Activated T-cell treated with anti-CD3 and anti-CD28 coated beads, Interleukin-2, amount 50 U/mL, for 4 hours (primary cell): ENCODE results near the gene AZIN2. TPM values are rescaled to one million over a fixed set of nuclear protein-coding genes. Genes with fewer than 3 reads are reported as not detected.
"Not testable (repeated sequence)": the region's sequence is repeated elsewhere in the genome, so short reads cannot be mapped to it uniquely, and the experiment has no call there.

ENCODE experiments used
- ATAC-seq, 2 donors: fragments of 200-7000 bp; cut with Tn5 transposase; one replicate each; pipeline ENCODE4 v1.10.0; 2021
- DNase-seq: peaks from one replicate; pipeline ENCODE4 v3.0.0-alpha.2; 2020
- H3K27me3 Mint-ChIP-seq: one replicate; pipeline ENCODE4 v1.8.0; 2021; ENCODE audit warnings: low read depth, mixed read lengths
- H3K36me3 Mint-ChIP-seq: one replicate; pipeline ENCODE4 v1.8.0; 2022; ENCODE audit warnings: mixed read lengths; ENCODE audit not compliant: insufficient read depth
- H3K4me1 Mint-ChIP-seq: one replicate; pipeline ENCODE4 v1.8.0; 2021; ENCODE audit warnings: low read depth, mixed read lengths
- H3K4me3 Mint-ChIP-seq: one replicate; pipeline ENCODE4 v1.8.0; 2021; ENCODE audit warnings: mild to moderate bottlenecking, moderate library complexity, mixed read lengths
- H3K9me3 Mint-ChIP-seq: one replicate; pipeline ENCODE4 v1.8.0; 2021; ENCODE audit warnings: mixed read lengths
- total RNA-seq, 3 donors: library from RNA; stranded (reverse); gene quantifications; one replicate each; pipeline ENCODE4 v1.2.1, GENCODE V29; 2021

AZIN2 gene
- total RNA-seq, 3 donors from 2014 or later = 0.30 to 2.2 (median 1.4) TPM

DNA sequence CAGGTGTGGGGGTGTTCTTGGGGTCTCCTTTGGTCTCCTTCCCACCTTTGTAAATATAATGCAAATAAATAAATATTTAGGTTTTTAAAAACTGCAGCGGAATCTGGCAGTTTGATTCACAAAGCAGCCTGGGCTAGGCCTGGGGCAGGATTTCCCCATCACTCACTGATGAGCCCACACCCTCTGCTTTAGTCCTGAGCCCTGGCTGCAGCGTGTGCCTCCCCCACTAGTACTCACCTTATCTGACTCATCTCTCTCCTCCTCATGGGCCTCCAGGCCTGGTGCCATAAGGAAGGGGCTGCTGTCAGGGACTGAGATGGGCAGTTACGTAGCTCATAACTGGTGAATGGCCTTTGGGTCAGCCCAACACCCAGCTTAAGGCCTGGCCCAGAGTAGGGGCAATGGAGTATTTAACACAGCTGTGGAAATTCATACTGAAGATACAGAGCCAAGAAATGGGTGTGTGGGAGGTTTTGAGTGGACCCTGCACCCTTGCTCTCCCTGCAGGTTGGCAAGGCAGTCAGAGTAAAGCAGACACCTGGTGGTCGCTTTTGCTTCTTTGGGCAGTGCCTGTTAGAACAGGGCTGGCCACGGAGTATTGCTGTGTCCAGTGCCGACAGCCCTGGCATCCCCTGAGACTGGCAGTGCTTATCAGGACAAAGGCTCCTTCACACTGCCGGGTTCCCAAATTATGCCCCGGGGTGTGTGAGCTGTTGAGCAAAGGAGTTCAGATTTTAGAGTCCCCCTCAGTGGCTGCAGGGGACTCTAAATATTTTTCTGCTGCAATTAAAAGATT, 39.7 kb downstream of the AZIN2 start:
- Mint-ChIP-seq H3K36me3 (peaks cover 4% of the 10 kb centered on the region), H3K27me3 (no peaks in the 10 kb centered on the region), H3K9me3 (no peaks in the 10 kb centered on the region), H3K4me1 (peaks cover 4% of the 10 kb centered on the region), H3K4me3 (no peak overlapping the region)
- DNase-seq (no peak), ATAC-seq (no peak)

DNA sequence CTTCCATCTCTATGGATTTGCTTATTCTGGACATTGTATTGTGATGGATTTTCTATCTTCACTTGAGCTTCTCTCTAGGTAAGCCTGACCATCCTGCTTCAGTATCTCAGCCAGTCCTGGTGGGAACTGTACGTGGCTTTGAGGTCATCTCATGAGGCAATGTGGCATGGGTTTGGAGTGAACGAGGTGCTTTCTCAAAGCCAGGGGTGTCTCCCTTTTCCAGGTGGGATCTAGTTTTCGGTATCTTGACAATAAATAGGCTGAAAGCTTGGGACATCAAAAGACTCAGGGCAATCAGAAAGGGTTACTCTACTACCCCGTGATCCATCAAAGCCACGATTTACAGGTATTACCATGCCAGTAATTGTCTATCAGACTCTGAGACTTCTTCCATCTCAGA, 40.8 kb downstream of the AZIN2 start:
- ATAC-seq (no peak), DNase-seq (no peak)
- Mint-ChIP-seq H3K36me3 (peaks cover 4% of the 10 kb centered on the region), H3K4me3 (no peak overlapping the region), H3K9me3 (no peaks in the 10 kb centered on the region), H3K4me1 (peaks cover 14% of the 10 kb centered on the region), H3K27me3 (no peaks in the 10 kb centered on the region)

DNA sequence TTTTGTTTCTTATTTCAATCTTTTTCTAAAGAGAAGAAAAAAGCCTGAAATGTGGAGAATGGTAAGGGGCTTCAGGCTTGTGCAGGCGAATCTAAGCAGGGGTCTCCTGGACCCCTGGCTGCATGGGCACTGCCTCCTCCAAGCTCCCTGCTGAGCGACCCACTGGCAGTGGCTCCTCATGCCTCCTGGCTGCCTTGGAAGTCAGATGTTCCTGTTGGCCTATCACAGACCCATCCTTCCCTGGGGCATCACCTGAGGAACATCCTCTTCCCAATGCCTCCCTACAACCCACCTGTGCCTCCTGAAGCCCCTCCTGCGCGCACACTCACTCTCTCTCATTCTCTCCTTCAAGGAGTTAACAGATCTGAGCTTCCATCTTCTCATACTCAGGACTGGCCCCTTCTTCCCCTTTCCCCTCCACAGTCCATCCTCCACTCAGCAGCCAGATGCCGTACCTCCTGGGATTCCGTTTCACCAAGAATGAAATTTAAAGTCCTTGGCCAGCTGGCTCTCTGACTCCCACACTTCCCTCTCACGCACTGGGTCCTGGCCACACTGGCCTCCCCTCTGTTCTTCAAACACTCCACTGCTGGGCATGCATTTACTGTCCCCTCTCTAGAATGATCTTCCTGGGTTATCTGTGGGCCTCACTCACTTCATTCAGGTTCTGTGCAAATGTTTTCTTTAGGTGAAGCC, 41.7 kb downstream of the AZIN2 start:
- ATAC-seq (no peak), DNase-seq (no peak)
- no peaks in the 10 kb centered on the region for H3K27me3 Mint-ChIP-seq
- H3K4me3 Mint-ChIP-seq = no peak overlapping the region
- no peaks in the 10 kb centered on the region for H3K9me3 Mint-ChIP-seq
- peaks cover 4% of the 10 kb centered on the region for H3K36me3 Mint-ChIP-seq
- H3K4me1 Mint-ChIP-seq = peaks cover 18% of the 10 kb centered on the region

DNA sequence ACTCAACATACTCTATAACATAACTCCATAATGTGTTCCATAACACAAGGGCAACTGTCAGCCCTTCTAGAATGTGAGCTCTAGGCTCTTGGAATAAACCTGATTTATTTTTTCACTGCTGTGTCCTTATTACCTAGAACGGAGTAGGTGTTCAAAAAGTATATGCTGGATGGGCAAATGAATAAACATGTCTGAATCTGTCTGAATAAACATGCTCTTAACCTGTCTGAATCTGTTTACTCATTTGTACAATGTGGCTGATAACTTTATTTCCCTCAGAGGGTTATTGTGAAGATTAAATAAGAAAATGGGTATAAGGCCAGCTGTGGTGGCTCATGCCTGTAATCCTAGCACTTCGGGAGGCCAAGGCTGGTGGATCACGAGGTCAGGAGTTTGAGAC, 42.3 kb downstream of the AZIN2 start:
- DNase-seq = no peak
- Mint-ChIP-seq H3K9me3 (no peaks in the 10 kb centered on the region), H3K4me1 (peaks cover 20% of the 10 kb centered on the region), H3K36me3 (peaks cover 4% of the 10 kb centered on the region), H3K4me3 (no peak overlapping the region), H3K27me3 (no peaks in the 10 kb centered on the region)
- ATAC-seq = no peak

DNA sequence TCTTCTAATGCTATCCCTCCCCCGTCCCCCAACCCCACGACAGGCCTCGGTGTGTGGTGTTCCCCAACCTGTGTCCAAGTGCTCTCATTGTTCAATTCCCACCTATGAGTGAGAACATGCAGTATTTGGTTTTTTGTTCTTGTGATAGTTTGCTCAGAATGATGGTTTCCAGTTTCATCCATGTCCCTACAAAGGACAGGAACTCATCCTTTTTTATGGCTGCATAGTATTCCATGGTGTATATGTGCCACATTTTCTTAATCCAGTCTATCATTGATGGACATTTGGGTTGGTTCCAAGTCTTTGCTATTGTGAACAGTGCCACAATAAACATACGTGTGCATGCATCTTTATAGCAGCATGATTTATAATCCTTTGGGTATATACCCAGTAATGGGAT, 43.7 kb downstream of the AZIN2 start:
- not testable (repeated sequence) for H3K36me3 Mint-ChIP-seq, ATAC-seq, DNase-seq, H3K9me3 Mint-ChIP-seq, H3K4me3 Mint-ChIP-seq, H3K27me3 Mint-ChIP-seq
- peaks cover 33% of the 10 kb centered on the region for H3K4me1 Mint-ChIP-seq

DNA sequence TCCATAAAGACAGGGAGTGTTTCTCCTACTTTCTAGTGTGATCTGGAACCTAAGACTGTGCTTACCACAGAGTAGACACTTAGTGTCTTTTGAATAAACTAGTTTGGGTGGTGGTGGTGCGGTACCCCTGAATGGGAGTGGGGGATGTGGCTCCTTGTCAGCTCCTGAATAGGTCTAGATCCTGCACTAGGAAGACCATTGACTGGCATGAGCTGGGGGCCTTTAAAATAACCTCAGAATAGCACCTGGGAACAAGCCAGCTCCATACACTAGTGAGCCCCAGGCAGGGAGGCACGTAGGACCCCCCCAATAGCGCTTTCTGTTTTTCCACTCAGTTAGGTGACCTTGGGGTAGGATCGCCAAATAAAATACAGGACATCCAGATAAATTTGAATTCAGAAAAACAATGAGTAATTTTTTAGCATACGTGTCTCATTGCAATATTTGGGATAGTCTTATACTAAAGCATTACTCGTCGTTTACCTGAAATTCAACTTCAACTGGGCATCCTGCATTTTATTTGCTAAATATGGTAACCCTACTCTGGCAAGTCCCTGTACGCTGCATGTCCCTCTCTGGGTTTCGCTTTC, 45.6 kb downstream of the AZIN2 start:
- Mint-ChIP-seq H3K4me3 (peak overlapping the region; percentile 98), H3K27me3 (no peaks in the 10 kb centered on the region), H3K9me3 (no peaks in the 10 kb centered on the region), H3K4me1 (peaks cover 46% of the 10 kb centered on the region), H3K36me3 (peaks cover 8% of the 10 kb centered on the region)
- DNase-seq = no peak
- peak in 1 of 2 donors; percentile 10 for ATAC-seq

DNA sequence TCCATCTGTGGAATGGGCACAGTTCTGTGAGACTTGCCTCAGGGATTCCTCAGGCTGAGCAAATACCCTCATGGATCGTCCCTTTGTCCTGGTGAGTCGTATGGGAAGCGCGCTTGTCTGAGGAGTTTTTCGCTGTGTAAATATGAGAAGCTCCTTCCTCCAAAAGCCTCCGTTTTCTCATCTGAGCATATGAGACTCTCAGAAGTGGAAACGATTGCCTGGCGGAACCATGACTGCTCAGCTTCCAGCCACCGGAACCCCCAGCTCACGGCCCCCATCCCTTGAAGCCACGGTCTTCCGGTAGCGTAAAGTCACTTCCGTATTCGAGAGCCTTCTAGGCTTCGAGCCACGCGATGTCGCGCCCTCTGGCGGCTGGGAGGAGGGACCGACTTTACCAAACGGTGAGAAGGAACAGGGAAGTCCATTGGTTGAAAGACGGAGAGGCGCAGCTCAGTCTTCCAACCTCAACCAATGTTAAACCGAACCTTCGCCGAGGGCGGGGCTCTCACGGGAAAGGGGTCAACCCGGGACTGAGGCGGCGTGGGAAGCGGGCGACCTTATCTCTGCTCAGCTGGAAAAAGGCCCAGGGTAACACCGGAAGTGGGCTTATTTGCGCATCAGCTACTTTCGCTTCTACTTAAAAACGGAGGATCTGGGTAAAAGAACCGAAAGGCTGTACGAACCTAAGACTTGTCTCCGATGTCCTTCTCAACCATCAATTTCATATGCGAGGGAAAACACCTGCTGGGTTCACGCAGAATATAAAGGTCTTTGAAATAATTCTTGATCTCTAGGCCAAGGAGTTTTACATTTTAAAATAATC, 46.3 kb downstream of the AZIN2 start:
- no peaks in the 10 kb centered on the region for H3K27me3 Mint-ChIP-seq
- H3K36me3 Mint-ChIP-seq = peaks cover 8% of the 10 kb centered on the region
- ATAC-seq (peak; percentile 95 to 97), DNase-seq (peak; percentile 98)
- peak overlapping the region; percentile 98 for H3K4me3 Mint-ChIP-seq
- no peaks in the 10 kb centered on the region for H3K9me3 Mint-ChIP-seq
- peaks cover 46% of the 10 kb centered on the region for H3K4me1 Mint-ChIP-seq

DNA sequence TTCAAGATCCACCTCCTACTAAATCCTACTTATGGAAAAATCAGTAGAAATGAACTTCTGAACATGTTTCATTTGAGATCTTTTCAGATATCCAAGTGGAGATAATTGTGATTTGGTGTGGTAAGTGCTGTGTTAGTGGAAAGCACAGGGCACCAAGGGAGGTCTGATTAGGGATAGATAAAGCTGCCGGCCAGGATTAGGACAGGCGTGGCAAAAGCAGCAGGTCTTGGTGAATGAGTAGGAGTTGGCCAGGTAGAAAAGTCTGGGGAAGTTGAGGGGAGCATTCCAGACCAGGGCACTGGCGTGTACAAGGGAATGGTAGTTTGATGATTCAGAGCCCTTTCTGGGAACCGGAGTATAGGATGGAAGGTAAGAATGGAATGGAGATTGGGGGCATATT, 47.8 kb downstream of the AZIN2 start:
- H3K36me3 Mint-ChIP-seq = peaks cover 12% of the 10 kb centered on the region
- H3K4me1 Mint-ChIP-seq = peaks cover 51% of the 10 kb centered on the region
- DNase-seq (no peak), ATAC-seq (no peak)
- H3K9me3 Mint-ChIP-seq = no peaks in the 10 kb centered on the region
- peak overlapping the region; percentile 98 for H3K4me3 Mint-ChIP-seq
- H3K27me3 Mint-ChIP-seq = no peaks in the 10 kb centered on the region

DNA sequence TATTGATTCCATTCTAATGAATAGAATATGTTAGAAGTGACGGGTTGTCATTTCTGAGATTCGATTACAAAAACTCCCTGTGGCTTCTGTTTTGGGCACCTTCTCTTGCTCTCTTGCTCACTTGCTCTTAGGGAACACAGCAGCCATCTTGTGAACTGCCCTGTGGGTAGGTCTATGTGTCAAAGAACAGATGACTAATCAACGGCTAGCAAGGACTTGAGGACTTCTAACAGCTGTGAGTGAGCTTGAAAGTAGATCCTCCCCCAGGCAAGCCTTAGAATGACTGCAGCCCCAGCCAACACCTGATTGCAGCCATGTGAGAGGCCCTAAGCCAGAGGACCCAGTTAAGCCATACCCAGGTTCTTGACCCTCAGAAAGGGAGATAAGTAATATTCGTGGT, 49.3 kb downstream of the AZIN2 start:
- no peaks in the 10 kb centered on the region for H3K9me3 Mint-ChIP-seq
- ATAC-seq (peak; percentile 9 to 16), DNase-seq (no peak)
- H3K36me3 Mint-ChIP-seq = peaks cover 11% of the 10 kb centered on the region
- H3K4me1 Mint-ChIP-seq = peaks cover 51% of the 10 kb centered on the region
- H3K27me3 Mint-ChIP-seq = no peaks in the 10 kb centered on the region
- peak overlapping the region; percentile 27 for H3K4me3 Mint-ChIP-seq

DNA sequence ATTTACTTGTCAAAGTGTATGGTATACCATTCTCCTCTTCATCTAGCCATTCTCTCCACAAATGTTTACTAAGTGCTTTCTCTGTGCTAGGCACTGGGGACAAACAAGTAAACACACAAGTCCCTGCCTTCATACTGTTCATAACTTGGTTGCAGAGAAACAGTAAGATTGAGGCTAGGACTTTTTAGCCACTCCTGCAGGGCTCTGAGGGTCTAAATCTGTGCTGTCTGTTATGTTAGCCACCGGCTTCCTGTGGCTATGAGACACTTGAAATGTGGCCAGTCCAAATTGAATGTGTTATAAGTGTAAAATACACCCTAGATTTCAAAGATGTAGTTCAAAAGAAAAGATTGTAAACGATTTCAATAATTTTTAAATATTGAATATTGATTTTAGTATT, 50.2 kb downstream of the AZIN2 start:
- Mint-ChIP-seq H3K27me3 (no peaks in the 10 kb centered on the region), H3K36me3 (peaks cover 8% of the 10 kb centered on the region), H3K4me1 (peaks cover 42% of the 10 kb centered on the region), H3K9me3 (no peaks in the 10 kb centered on the region), H3K4me3 (no peak overlapping the region)
- ATAC-seq = no peak
- DNase-seq = no peak

DNA sequence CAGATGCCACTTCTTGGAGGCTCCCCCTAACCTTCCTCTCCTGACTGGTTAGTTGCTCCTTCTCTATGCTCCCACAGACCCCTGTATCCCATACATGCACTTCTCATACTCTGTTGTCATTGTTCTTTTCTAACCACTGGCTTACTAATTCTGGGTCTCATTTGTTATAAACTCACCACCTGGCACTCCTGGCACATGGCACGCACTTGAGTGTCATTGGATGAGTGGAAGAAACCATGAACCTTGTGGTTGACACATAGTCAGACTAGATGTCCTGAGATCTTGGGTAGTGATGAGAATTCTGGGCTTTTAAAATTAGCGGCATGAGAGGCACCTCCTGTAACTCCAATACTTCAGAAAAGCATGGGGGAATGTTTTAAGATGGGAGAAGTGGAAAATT, 51.6 kb downstream of the AZIN2 start:
- H3K36me3 Mint-ChIP-seq = peaks cover 8% of the 10 kb centered on the region
- ATAC-seq (peak in 1 of 2 donors; percentile 36), DNase-seq (no peak)
- H3K4me3 Mint-ChIP-seq = no peak overlapping the region
- no peaks in the 10 kb centered on the region for H3K9me3 Mint-ChIP-seq
- H3K27me3 Mint-ChIP-seq = no peaks in the 10 kb centered on the region
- H3K4me1 Mint-ChIP-seq = peaks cover 33% of the 10 kb centered on the region

DNA sequence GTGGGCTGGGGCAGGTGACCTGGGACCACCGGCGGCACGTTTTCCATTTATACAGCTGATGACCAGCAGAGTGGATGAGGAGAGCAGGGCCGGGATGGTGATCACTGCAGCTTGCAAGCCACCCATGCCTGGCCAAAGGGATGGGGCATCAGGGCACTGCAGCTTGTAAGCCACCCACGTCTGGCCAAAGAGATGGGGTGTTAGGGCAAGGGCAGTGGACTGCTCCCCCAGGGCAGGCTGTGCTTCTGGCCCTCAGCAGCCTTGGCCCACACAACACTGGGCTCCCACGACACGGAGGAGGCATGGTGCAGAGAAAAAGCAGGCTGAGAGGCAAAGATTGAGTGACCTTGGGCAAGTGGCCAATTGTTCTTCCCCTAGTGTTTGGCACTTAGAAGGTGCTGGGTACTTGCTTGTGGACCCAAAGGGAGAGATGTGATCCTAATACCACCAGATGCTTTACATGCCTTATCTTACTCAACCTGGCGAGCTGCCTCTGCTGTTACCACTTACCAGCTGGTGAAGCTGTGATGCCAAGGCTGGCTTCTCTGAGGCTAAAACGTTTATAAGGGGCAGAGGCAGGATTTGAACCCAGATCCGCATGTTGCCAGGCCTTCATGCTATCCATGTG, 52.6 kb downstream of the AZIN2 start:
- no peaks in the 10 kb centered on the region for H3K9me3 Mint-ChIP-seq
- H3K36me3 Mint-ChIP-seq = peaks cover 8% of the 10 kb centered on the region
- no peak overlapping the region for H3K4me3 Mint-ChIP-seq
- no peaks in the 10 kb centered on the region for H3K27me3 Mint-ChIP-seq
- H3K4me1 Mint-ChIP-seq = peaks cover 28% of the 10 kb centered on the region
- no peak for DNase-seq
- ATAC-seq = no peak

DNA sequence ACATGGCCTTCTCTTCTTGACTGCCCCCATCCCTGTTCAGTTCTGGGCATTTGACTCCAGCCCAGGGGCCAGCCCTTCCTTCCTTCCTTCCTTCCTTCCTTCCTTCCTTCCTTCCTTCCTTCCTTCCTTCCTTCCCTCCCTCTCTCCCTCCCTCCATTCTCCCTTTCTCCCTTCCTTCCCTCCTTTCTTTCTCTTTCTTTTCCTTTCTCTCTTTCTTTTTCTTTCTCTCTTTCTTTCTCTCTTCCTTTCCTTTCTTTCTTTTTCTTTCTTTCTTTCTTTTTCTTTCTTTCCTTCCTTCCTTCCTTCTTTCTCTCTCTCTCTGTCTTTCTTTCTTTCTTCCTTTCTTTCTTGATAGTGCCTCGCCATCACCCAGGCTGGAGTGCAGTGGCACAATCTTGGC, 55.1 kb downstream of the AZIN2 start:
- not testable (repeated sequence) for H3K36me3 Mint-ChIP-seq, H3K9me3 Mint-ChIP-seq, H3K27me3 Mint-ChIP-seq, H3K4me3 Mint-ChIP-seq, H3K4me1 Mint-ChIP-seq, DNase-seq, ATAC-seq

DNA sequence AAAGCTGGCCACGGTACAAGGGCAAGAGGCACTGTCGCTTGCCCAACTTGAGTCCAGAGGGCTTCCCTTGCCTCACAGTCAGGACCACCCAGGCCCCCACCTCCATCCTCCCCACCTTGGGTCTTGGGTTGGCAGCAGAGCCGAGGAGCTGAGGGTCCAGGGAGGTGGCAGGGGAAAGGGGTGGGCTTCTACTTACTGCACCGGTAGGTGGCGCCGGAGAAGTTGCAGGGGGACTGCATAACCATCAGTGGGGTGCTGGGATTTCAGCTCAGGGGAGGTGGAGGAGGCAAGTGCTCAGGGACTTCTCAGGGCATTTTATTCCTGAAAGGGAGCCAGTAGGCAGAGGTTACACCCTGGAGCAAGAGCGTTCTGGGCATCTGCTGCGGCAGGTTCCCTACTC, 56.8 kb downstream of the AZIN2 start:
- H3K4me1 Mint-ChIP-seq = peaks cover 6% of the 10 kb centered on the region
- peak in 1 of 2 donors; percentile 43 for ATAC-seq
- peak; percentile 24 for DNase-seq
- H3K36me3 Mint-ChIP-seq = no peaks in the 10 kb centered on the region
- no peaks in the 10 kb centered on the region for H3K9me3 Mint-ChIP-seq
- H3K4me3 Mint-ChIP-seq = no peak overlapping the region
- no peaks in the 10 kb centered on the region for H3K27me3 Mint-ChIP-seq
